ENCODE data around the gene SYNDIG1. TPM values are rescaled to one million over a fixed set of nuclear protein-coding genes. Genes with fewer than 3 reads are reported as not detected.
A peak's percentile ranks its signal among the peaks of the same experiment; 100 is the strongest.

The SYNDIG1 gene
- total RNA-seq, 1 experiment from 2014 or later: 5.4 TPM

DNA sequence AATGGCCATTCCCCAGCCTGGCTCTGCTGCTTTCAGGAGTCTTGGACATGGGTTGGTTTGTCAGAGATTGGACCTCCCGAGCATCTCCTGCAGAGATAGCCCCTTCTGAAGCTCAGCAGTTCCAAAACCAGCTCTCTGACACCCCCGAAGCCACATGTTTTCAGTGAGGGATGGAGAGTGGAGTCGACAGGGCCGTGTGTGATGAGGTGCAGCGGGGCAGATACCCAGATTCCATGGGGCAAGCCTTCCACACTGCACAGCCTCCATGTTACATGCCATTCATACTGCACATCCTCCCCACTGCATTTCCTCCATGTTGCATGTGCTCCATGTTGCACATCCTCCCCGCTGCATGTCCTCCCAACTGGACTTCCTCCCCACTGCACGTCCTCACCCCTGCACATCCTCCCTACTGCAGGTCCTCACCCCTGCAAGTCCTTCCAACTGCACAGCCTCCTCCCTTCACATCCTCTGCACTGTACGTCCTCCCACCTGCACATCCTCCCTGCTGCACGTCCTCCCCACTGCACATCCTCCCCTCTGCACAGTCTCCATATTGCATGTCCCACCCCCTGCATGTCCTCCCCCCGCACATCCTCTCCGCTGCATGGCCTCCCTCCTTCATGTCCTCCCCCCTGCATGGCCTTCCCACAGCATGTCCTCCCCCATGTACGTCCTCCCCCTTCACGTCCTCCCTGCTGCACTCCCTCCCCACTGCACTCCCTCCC lies 112.2 kb downstream of the SYNDIG1 start:
- H3K79me2 ChIP-seq (ENCODE audit: insufficient read depth, low read length): no peaks in the 10 kb centered on the region
- peak overlapping the region; percentile 6 for H4K5ac ChIP-seq (ENCODE audit: insufficient read length, low read depth, low read length)
- H2AK5ac ChIP-seq (ENCODE audit: insufficient read length, low read length): no peak overlapping the region
- H2BK15ac ChIP-seq (ENCODE audit: low read depth, low read length): no peak overlapping the region
- no peak overlapping the region for H3K56ac ChIP-seq (ENCODE audit: insufficient read length, low read depth, low read length)
- H4K20me1 ChIP-seq (ENCODE audit: control insufficient read depth, insufficient read depth, insufficient read length): peaks cover 4% of the 10 kb centered on the region
- no peak overlapping the region for H3K27ac ChIP-seq (ENCODE audit: insufficient read length, low read depth, low read length)
- H2AFZ ChIP-seq (ENCODE audit: low read length): no peak overlapping the region
- no peak overlapping the region for H3K4me3 Mint-ChIP-seq
- no peaks in the 10 kb centered on the region for H3K27me3 Mint-ChIP-seq (ENCODE audit: low read depth)
- H3K14ac ChIP-seq (ENCODE audit: insufficient read depth, low read length): no peak overlapping the region; the same call in 1 of the 2 replicates
- no peaks in the 10 kb centered on the region for H3K9me3 Mint-ChIP-seq
- H3K4ac ChIP-seq (ENCODE audit: low read depth, low read length): no peak overlapping the region
- H4K91ac ChIP-seq (ENCODE audit: insufficient read length, low read depth, low read length): no peak overlapping the region
- H3K9ac ChIP-seq (ENCODE audit: extremely low read depth, insufficient read length, low read length): no peak overlapping the region
- no peaks in the 10 kb centered on the region for H3K79me1 ChIP-seq (ENCODE audit: insufficient read depth, low read depth, low read length, poor library complexity, severe bottlenecking)
- H3K4me1 ChIP-seq (ENCODE audit: insufficient read depth, low read length): no peaks in the 10 kb centered on the region
- no peak overlapping the region for H3T11ph ChIP-seq (ENCODE audit: low read length)
- peaks cover 7% of the 10 kb centered on the region in 2 experiments for H3K4me1 Mint-ChIP-seq
- H3K27ac Mint-ChIP-seq: no peak overlapping the region
- H3K27me3 ChIP-seq (ENCODE audit: insufficient read depth, low read length): no peaks in the 10 kb centered on the region
- no peaks in the 10 kb centered on the region for H3K23me2 ChIP-seq (ENCODE audit: insufficient read length, low read depth, low read length, poor library complexity, severe bottlenecking)
- H2BK5ac ChIP-seq (ENCODE audit: insufficient read length, low read length): no peak overlapping the region
- H3K18ac ChIP-seq (ENCODE audit: insufficient read length, low read depth, low read length): no peak overlapping the region
- no peak overlapping the region for H2BK20ac ChIP-seq (ENCODE audit: low read depth, low read length, poor library complexity, severe bottlenecking)
- H3K4me2 ChIP-seq (ENCODE audit: insufficient read depth, insufficient read length, low read length): no peak overlapping the region
- no peak for DNase-seq
- peaks cover 0 to 2% (median 0%) of the 10 kb centered on the region in 3 experiments; a peak in 1 of 7 replicates for H3K36me3 Mint-ChIP-seq (ENCODE audit: insufficient read depth in 1 of 3, low read depth in 3 of 3)
- H2BK120ac ChIP-seq (ENCODE audit: low read depth, low read length, poor library complexity, severe bottlenecking): no peak overlapping the region
- no CpG with 5 or more reads among the region's 13 CpGs for WGBS (ENCODE audit: extremely low coverage, insufficient read length, low lambda C conversion rate)
- H4K8ac ChIP-seq (replicated peaks; ENCODE audit: insufficient read length, low read depth, low read length): peak overlapping the region; percentile 35
- TF ChIP-seq, protein P1, sequence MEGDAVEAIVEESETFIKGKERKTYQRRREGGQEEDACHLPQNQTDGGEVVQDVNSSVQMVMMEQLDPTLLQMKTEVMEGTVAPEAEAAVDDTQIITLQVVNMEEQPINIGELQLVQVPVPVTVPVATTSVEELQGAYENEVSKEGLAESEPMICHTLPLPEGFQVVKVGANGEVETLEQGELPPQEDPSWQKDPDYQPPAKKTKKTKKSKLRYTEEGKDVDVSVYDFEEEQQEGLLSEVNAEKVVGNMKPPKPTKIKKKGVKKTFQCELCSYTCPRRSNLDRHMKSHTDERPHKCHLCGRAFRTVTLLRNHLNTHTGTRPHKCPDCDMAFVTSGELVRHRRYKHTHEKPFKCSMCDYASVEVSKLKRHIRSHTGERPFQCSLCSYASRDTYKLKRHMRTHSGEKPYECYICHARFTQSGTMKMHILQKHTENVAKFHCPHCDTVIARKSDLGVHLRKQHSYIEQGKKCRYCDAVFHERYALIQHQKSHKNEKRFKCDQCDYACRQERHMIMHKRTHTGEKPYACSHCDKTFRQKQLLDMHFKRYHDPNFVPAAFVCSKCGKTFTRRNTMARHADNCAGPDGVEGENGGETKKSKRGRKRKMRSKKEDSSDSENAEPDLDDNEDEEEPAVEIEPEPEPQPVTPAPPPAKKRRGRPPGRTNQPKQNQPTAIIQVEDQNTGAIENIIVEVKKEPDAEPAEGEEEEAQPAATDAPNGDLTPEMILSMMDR (conservative IDR thresholded peaks at IDR 0.05): no peak
- H2BK12ac ChIP-seq (ENCODE audit: insufficient read length, low read depth, low read length): no peak overlapping the region
- H3K23ac ChIP-seq (ENCODE audit: insufficient read length, low read depth, low read length): no peak overlapping the region
- H3K9me3 ChIP-seq (ENCODE audit: control insufficient read depth, low read depth, low read length): no peaks in the 10 kb centered on the region
